Epithelial cell of proximal tubule (primary cell): ENCODE results near the gene HMG20A. TPM values are rescaled to one million over a fixed set of nuclear protein-coding genes. Genes with fewer than 3 reads are reported as not detected.

Experiments
- DNase-seq: peaks from one replicate; pipeline ENCODE4 v3.0.0-alpha.2; 2011; ENCODE audit warnings: low read depth
- H3K4me3 ChIP-seq: 2 replicates; pipeline ENCODE4 v1.5.1; 2011; ENCODE audit warnings: low read depth, mild to moderate bottlenecking, low read length
- CTCF ChIP-seq: conservative IDR thresholded peaks from 2 replicates; pipeline ENCODE4 v1.5.1; 2012; ENCODE audit warnings: low read depth, mild to moderate bottlenecking, low read length
- total RNA-seq: library from RNA; depleted of rRNA; stranded (reverse); fragments of >200 nt; gene quantifications from 2 replicates; pipeline ENCODE4 v1.2.3, GENCODE V29; 2015

Gene HMG20A
- total RNA-seq, 1 donor from 2014 or later: 22.5 TPM

GRCh38 chr15:77413699-77414349 lies 6.9 kb upstream of the HMG20A start:
- no peak for TF ChIP-seq CTCF
- H3K4me3 ChIP-seq: no peak overlapping the region
- DNase-seq: no peak

GRCh38 chr15:77414789-77415442 lies 5.8 kb upstream of the HMG20A start:
- no peak overlapping the region for H3K4me3 ChIP-seq
- no peak for DNase-seq
- no peak for TF ChIP-seq CTCF

- no peak for TF ChIP-seq CTCF
- H3K4me3 ChIP-seq: no peak overlapping the region
Observed at GRCh38 chr15:77415450-77416147, 5.1 kb upstream of the HMG20A start.

GRCh38 chr15:77416148-77416455 lies 4.6 kb upstream of the HMG20A start:
- TF ChIP-seq CTCF: no peak
- DNase-seq: no peak
- no peak overlapping the region for H3K4me3 ChIP-seq

More at GRCh38 chr15:77415450-77416147, 5.1 kb upstream of the HMG20A start:
- DNase-seq: no peak

- H3K4me3 ChIP-seq: no peak overlapping the region
- no peak for DNase-seq
- TF ChIP-seq CTCF: no peak
Observed at GRCh38 chr15:77416954-77417353, 3.7 kb upstream of the HMG20A start.

GRCh38 chr15:77417602-77418001 lies 3.1 kb upstream of the HMG20A start:
- DNase-seq: no peak

More at GRCh38 chr15:77417602-77418001, 3.1 kb upstream of the HMG20A start:
- H3K4me3 ChIP-seq: no peak overlapping the region
- no peak for TF ChIP-seq CTCF
